ENCODE data around the gene GSTK1. TPM values are rescaled to one million over a fixed set of nuclear protein-coding genes. Genes with fewer than 3 reads are reported as not detected.
A peak's percentile ranks its signal among the peaks of the same experiment; 100 is the strongest.

Gene GSTK1
- total and polyA plus RNA-seq, 9 of the 15 experiments (the other 6 are each of a cell fraction or from before 2014, with no cell fraction given): 155 to 441 (median 233) TPM

GRCh38 chr7:143305423-143306070 lies 42.3 kb downstream of the GSTK1 start (continued):
- TF ChIP-seq DEAF1 (CRISPR knock-in tag; IDR thresholded peaks at IDR 0.05) (no peak), POLR2AphosphoS2 (IDR thresholded peaks at IDR 0.05; ENCODE audit: low read length) (0 out of 2 replicates have a peak, but pooled peaks have one; percentile 36), RBBP5 (IDR thresholded peaks at IDR 0.05; ENCODE audit: borderline replicate concordance, insufficient read depth, low read length, poor library complexity, severe bottlenecking) (no peak), ZNF224 (CRISPR knock-in tag; IDR thresholded peaks at IDR 0.05) (no peak), KDM5B (IDR thresholded peaks at IDR 0.05; ENCODE audit: insufficient replicate concordance, low read depth, low read length) (no peak), ZNF75A (CRISPR knock-in tag; IDR thresholded peaks at IDR 0.05) (no peak), RFX5 (IDR thresholded peaks at IDR 0.05; ENCODE audit: low read depth, low read length) (no peak), ESRRB (CRISPR knock-in tag; IDR thresholded peaks at IDR 0.05; ENCODE audit: borderline replicate concordance) (no peak), STAT6 (CRISPR knock-in tag; IDR thresholded peaks at IDR 0.05) (no peak), ZNF354B (CRISPR knock-in tag; IDR thresholded peaks at IDR 0.05) (no peak), ZNF24 (IDR thresholded peaks at IDR 0.05) (no peak), ZNF431 (CRISPR knock-in tag; IDR thresholded peaks at IDR 0.05) (no peak), ZNF12 (CRISPR knock-in tag; IDR thresholded peaks at IDR 0.05) (no peak), BRF2 (IDR thresholded peaks at IDR 0.05; ENCODE audit: borderline replicate concordance, insufficient read depth, insufficient read length) (no peak), SMARCA5 (IDR thresholded peaks at IDR 0.05) (peak; percentile 66; the same call in 1 of the 2 replicates), PHB (CRISPR knock-in tag; IDR thresholded peaks at IDR 0.05) (no peak), SRSF3 (IDR thresholded peaks at IDR 0.05; ENCODE audit: insufficient read depth, low read length) (no peak)
- TF ChIP-seq, protein P1, sequence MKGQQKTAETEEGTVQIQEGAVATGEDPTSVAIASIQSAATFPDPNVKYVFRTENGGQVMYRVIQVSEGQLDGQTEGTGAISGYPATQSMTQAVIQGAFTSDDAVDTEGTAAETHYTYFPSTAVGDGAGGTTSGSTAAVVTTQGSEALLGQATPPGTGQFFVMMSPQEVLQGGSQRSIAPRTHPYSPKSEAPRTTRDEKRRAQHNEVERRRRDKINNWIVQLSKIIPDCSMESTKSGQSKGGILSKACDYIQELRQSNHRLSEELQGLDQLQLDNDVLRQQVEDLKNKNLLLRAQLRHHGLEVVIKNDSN (CRISPR knock-in tag; IDR thresholded peaks at IDR 0.05): no peak
- TF ChIP-seq, protein P2, sequence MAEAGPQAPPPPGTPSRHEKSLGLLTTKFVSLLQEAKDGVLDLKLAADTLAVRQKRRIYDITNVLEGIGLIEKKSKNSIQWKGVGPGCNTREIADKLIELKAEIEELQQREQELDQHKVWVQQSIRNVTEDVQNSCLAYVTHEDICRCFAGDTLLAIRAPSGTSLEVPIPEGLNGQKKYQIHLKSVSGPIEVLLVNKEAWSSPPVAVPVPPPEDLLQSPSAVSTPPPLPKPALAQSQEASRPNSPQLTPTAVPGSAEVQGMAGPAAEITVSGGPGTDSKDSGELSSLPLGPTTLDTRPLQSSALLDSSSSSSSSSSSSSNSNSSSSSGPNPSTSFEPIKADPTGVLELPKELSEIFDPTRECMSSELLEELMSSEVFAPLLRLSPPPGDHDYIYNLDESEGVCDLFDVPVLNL (CRISPR knock-in tag; IDR thresholded peaks at IDR 0.05; ENCODE audit: low read depth): no peak

All from K562 (cell line).